Measurements from ENCODE around the gene GSTO1.

Gene GSTO1

GRCh38 chr10:104259456-104259855 lies 4.8 kb downstream of the GSTO1 start:
- Mint-ChIP-seq H3K9me3 (no peaks in the 10 kb centered on the region), H3K36me3 (peaks cover 88% of the 10 kb centered on the region), H3K4me1 (peaks cover 61% of the 10 kb centered on the region), H3K4me3 (no peak overlapping the region), H3K27ac (peak overlapping the region; percentile 76)
- ATAC-seq = no peak
- DNase-seq (ENCODE audit: low spot score in 2 of 2) = no peak

- Mint-ChIP-seq H3K4me3 (peak overlapping the region; percentile 36), H3K4me1 (peaks cover 64% of the 10 kb centered on the region), H3K27ac (peak overlapping the region; percentile 76), H3K36me3 (peaks cover 96% of the 10 kb centered on the region), H3K9me3 (no peaks in the 10 kb centered on the region)
- DNase-seq (ENCODE audit: low spot score in 2 of 2) (no peak), ATAC-seq (peak; percentile 43)
Measured at GRCh38 chr10:104259999-104260774, 5.5 kb downstream of the GSTO1 start.

- Mint-ChIP-seq H3K9me3 (no peaks in the 10 kb centered on the region), H3K27ac (peak overlapping the region; percentile 76), H3K36me3 (peaks cover 100% of the 10 kb centered on the region), H3K4me3 (peak overlapping the region; percentile 36), H3K4me1 (peaks cover 70% of the 10 kb centered on the region)
- ATAC-seq = peak; percentile 84
- no peak for DNase-seq (ENCODE audit: low spot score in 2 of 2)
Measured at GRCh38 chr10:104260775-104261115, 6.1 kb downstream of the GSTO1 start.

GRCh38 chr10:104262055-104262454 lies 7.4 kb downstream of the GSTO1 start:
- H3K9me3 Mint-ChIP-seq = no peaks in the 10 kb centered on the region
- peaks cover 100% of the 10 kb centered on the region for H3K36me3 Mint-ChIP-seq
- peaks cover 69% of the 10 kb centered on the region for H3K4me1 Mint-ChIP-seq
- no peak overlapping the region for H3K4me3 Mint-ChIP-seq
- peak overlapping the region; percentile 76 for H3K27ac Mint-ChIP-seq
- DNase-seq (ENCODE audit: low spot score in 2 of 2) (no peak), ATAC-seq (no peak)

- Mint-ChIP-seq H3K4me3 (no peak overlapping the region), H3K36me3 (peaks cover 95% of the 10 kb centered on the region), H3K4me1 (peaks cover 59% of the 10 kb centered on the region), H3K27ac (no peak overlapping the region), H3K9me3 (no peaks in the 10 kb centered on the region)
- DNase-seq (ENCODE audit: low spot score in 2 of 2) (no peak), ATAC-seq (no peak)
Measured at GRCh38 chr10:104264783-104265182, 10.1 kb downstream of the GSTO1 start.

- DNase-seq (ENCODE audit: low spot score in 2 of 2) = peak in 1 of 2 donors; percentile 69
- Mint-ChIP-seq H3K4me3 (peak overlapping the region; percentile 80), H3K4me1 (peaks cover 39% of the 10 kb centered on the region), H3K9me3 (no peaks in the 10 kb centered on the region), H3K36me3 (peaks cover 64% of the 10 kb centered on the region), H3K27ac (peak overlapping the region; percentile 95)
- ATAC-seq = peak; percentile 63
Measured at GRCh38 chr10:104267721-104268404, 13.2 kb downstream of the GSTO1 start.

GRCh38 chr10:104268405-104268712 lies 13.7 kb downstream of the GSTO1 start:
- DNase-seq (ENCODE audit: low spot score in 2 of 2) = no peak
- H3K4me3 Mint-ChIP-seq = peak overlapping the region; percentile 80
- H3K4me1 Mint-ChIP-seq = peaks cover 39% of the 10 kb centered on the region
- H3K36me3 Mint-ChIP-seq = peaks cover 59% of the 10 kb centered on the region
- no peaks in the 10 kb centered on the region for H3K9me3 Mint-ChIP-seq
- ATAC-seq = no peak
- H3K27ac Mint-ChIP-seq = peak overlapping the region; percentile 95

- Mint-ChIP-seq H3K27ac (peak within 1 kb of the TSS; percentile 95), H3K4me1 (peaks cover 36% of the 10 kb centered on the region), H3K36me3 (peaks cover 53% of the 10 kb centered on the region), H3K9me3 (no peaks in the 10 kb centered on the region), H3K4me3 (peak within 1 kb of the TSS; percentile 80)
- ATAC-seq = peak; percentile 94
- peak; percentile 90 to 97 for DNase-seq (ENCODE audit: low spot score in 2 of 2)
Measured at GRCh38 chr10:104268713-104269645, 14.3 kb downstream of the GSTO1 start, which contains the start of gene GSTO2. GSTO2 (plus strand) TSS chr10:104269184; CDS start chr10:104274916, 5,732 bp downstream.

GRCh38 chr10:104273286-104273685 lies 18.6 kb downstream of the GSTO1 start:
- Mint-ChIP-seq H3K36me3 (peaks cover 10% of the 10 kb centered on the region), H3K9me3 (no peaks in the 10 kb centered on the region)

GRCh38 chr10:104273899-104274575 lies 19.3 kb downstream of the GSTO1 start:
- H3K4me1 Mint-ChIP-seq = no peaks in the 10 kb centered on the region
- no peak overlapping the region for H3K27ac Mint-ChIP-seq
- H3K9me3 Mint-ChIP-seq = no peaks in the 10 kb centered on the region
- no peak for DNase-seq (ENCODE audit: low spot score in 2 of 2)
- H3K36me3 Mint-ChIP-seq = peaks cover 2% of the 10 kb centered on the region
- no peak overlapping the region for H3K4me3 Mint-ChIP-seq
- ATAC-seq = no peak

More at GRCh38 chr10:104273286-104273685, 18.6 kb downstream of the GSTO1 start:
- Mint-ChIP-seq H3K4me1 (peaks cover under 1% of the 10 kb centered on the region), H3K4me3 (no peak overlapping the region), H3K27ac (no peak overlapping the region)
- ATAC-seq = no peak
- no peak for DNase-seq (ENCODE audit: low spot score in 2 of 2)

GRCh38 chr10:104274762-104275721 lies 20.4 kb downstream of the GSTO1 start:
- peak; percentile 78 for ATAC-seq

GRCh38 chr10:104276192-104276591 lies 21.5 kb downstream of the GSTO1 start:
- Mint-ChIP-seq H3K4me3 (no peak overlapping the region), H3K4me1 (no peaks in the 10 kb centered on the region), H3K36me3 (no peaks in the 10 kb centered on the region), H3K27ac (no peak overlapping the region), H3K9me3 (no peaks in the 10 kb centered on the region)
- ATAC-seq (no peak), DNase-seq (ENCODE audit: low spot score in 2 of 2) (no peak)

More at GRCh38 chr10:104274762-104275721, 20.4 kb downstream of the GSTO1 start:
- Mint-ChIP-seq H3K36me3 (no peaks in the 10 kb centered on the region), H3K4me3 (peak overlapping the region; percentile 23), H3K27ac (no peak overlapping the region), H3K4me1 (no peaks in the 10 kb centered on the region), H3K9me3 (no peaks in the 10 kb centered on the region)
- peak; percentile 17 to 74 for DNase-seq (ENCODE audit: low spot score in 2 of 2)

GRCh38 chr10:104277785-104278184 lies 23.1 kb downstream of the GSTO1 start:
- Mint-ChIP-seq H3K4me3 (no peak overlapping the region), H3K27ac (no peak overlapping the region)

More at GRCh38 chr10:104277785-104278184, 23.1 kb downstream of the GSTO1 start:
- Mint-ChIP-seq H3K4me1 (no peaks in the 10 kb centered on the region), H3K36me3 (no peaks in the 10 kb centered on the region), H3K9me3 (no peaks in the 10 kb centered on the region)
- no peak for ATAC-seq
- no peak for DNase-seq (ENCODE audit: low spot score in 2 of 2)
